Upper lobe of left lung (tissue), 4 donors: ENCODE results near the gene CUZD1.

ENCODE experiments used
- POLR2A ChIP-seq, 4 donors: fragments of 450-650 bp; IDR thresholded peaks; one replicate each; pipeline ENCODE4 v1.5.1; 2016 to 2017; ENCODE audit warnings: antibody characterized with exemption in 4 of 4, mild to moderate bottlenecking in 2 of 4
- POLR2AphosphoS5 ChIP-seq, 2 donors: sonication (generic); formaldehyde crosslinking; IDR thresholded peaks; one replicate each; pipeline ENCODE4 v1.5.1; 2017; ENCODE audit warnings: antibody characterized with exemption in 2 of 2
- TF ChIP-seq, protein P1 (sequence below), 6 experiments: fragments of 450-650 bp in 4 of 6; fragments of 200-600 bp in 2 of 6; sonication (generic) in 2 of 6; IDR thresholded peaks; one replicate each; pipeline ENCODE4 v1.5.1; 2016 to 2019; ENCODE audit warnings: antibody characterized with exemption in 6 of 6

DNA sequence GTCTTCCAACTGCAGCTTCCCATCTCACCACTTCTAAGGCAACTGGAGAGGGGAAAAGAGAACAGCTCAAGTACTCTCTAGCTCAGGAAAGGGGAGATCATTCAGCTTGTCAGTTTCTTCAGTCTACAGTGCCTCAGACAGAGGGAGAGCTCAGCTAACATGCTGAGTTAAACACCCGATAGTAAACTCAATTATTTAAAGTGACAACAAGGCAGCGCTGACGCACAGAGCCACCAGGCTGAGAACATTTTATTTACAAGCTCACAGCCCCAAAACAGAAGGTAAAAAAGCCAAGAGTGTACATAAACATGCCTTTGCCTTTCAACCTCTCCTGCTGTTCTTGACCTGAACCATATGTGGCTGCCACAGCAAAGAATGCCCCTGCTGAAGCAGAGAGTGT lies 10.1 kb upstream of the CUZD1 start:
- TF ChIP-seq, protein P1, sequence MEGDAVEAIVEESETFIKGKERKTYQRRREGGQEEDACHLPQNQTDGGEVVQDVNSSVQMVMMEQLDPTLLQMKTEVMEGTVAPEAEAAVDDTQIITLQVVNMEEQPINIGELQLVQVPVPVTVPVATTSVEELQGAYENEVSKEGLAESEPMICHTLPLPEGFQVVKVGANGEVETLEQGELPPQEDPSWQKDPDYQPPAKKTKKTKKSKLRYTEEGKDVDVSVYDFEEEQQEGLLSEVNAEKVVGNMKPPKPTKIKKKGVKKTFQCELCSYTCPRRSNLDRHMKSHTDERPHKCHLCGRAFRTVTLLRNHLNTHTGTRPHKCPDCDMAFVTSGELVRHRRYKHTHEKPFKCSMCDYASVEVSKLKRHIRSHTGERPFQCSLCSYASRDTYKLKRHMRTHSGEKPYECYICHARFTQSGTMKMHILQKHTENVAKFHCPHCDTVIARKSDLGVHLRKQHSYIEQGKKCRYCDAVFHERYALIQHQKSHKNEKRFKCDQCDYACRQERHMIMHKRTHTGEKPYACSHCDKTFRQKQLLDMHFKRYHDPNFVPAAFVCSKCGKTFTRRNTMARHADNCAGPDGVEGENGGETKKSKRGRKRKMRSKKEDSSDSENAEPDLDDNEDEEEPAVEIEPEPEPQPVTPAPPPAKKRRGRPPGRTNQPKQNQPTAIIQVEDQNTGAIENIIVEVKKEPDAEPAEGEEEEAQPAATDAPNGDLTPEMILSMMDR (IDR thresholded peaks at IDR 0.05) = no peak
- TF ChIP-seq POLR2AphosphoS5 (IDR thresholded peaks at IDR 0.05) = no peak
- TF ChIP-seq POLR2A (IDR thresholded peaks at IDR 0.05) = no peak
